Measurements from ENCODE around the gene FTO.
"Not testable (repeated sequence)": the region's sequence is repeated elsewhere in the genome, so short reads cannot be mapped to it uniquely, and the experiment has no call there.

Gene FTO

DNA sequence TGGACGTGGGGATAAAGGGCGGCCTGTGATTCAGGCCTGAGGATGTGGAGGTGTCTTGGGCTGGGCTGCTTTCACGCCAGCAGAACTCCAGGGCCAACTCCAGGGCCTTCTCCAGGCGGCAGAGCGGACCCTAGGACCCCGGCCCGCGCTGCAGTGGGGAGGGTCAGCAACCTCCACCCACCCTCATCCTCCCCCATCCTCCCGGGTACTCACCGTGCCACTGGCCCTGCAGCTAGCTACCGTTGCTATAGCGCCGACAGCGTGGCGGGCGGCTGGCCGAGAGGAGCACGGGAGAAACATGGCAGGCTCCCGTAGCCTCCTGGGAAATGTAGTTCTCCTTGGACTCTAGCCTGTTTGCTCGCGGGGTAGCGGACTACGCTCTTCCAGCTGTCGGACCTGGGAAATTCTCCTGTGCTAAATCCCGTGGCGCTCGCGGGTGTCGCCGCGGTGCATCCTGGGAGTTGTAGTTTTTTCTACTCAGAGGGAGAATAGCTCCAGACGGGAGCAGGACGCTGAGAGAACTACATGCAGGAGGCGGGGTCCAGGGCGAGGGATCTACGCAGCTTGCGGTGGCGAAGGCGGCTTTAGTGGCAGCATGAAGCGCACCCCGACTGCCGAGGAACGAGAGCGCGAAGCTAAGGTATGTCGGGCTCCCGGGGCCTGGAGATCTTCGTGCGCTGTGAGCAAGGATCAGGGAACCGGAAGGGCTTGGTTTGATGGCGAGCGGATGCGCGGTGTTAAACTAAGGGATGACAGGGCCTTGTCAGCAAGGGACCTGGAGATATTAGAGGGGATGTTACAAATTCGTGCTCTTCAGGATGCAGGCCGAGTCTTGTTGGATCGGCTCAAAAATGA is at the start of gene FTO, which contains the start of gene RPGRIP1L:
TSS of gene FTO (plus strand) at position 567 of the 855 bp plus-strand sequence.
TSS of gene RPGRIP1L (minus strand) at position 270 of the 855 bp plus-strand sequence. CDS start 3,136 bp downstream, outside the sequence.
- peak; percentile 99 for DNase-seq (ENCODE audit: low read depth)

DNA sequence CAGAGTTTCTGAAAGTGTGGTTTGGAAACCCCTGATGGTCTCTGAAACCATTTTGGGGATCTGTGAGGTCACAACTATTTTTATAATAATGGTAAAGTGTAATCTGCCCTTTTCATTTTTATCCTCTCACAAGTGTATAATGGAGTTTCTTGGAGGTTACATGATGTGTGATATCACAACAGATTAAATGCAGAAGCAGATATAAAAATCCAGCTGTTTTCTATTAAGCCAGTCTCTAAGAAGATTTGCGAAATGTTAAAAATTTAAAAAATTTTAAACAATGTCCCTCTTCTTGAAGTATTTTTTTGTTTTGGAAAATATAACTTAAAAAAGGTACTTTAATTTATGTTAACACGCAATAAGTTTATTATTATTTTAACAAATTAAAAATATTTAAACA is 49.0 kb upstream of the FTO start:
- no peak for DNase-seq (ENCODE audit: low read depth)

DNA sequence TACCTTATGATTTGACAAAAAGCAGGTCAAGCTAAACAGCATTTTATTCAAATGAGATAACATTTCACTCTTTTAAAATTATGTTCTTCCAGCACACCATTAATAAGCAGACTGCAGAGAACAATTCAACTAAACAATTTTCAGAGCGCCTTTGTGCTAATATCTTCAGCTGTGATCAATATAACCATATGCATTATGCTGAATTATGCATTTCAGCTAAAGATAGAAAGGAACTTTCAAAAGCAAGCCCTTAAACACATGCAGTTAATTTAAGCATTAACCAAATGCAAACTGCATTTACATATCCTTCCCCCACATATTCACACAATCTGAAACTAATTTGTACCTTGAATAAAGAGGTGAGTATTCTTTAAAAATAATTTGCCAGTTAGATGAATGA is 41.9 kb upstream of the FTO start:
- DNase-seq (ENCODE audit: low read depth), result no peak

DNA sequence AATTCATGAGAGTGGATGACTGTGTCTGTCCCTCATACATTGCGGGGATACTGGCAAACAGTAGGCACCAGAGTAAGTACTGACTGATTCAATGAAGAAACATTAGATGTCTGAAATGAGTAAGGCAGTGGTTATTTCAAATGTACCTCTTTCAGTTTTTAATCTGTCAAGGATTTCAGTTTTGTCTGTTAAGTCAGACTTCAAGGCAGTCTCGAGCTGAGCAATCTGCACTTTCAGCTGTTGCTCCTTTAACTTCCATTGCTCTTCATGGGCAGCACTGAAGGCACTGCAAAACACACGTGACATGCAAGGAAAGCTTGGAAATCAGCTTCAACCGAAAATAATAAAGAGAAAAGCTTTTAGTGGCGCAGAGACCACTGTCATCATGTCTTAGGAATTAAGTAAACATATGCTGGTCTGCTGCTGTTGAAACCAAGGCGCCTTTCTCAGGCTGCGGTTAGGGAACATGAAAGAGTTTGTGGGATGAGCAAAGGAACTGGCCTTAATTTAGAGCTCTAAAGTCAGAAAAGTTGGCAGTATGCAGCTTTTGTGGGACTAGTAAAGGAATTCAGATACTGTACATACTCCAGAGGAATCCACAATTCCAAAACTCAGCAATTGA is 39.1 kb upstream of the FTO start:
- DNase-seq (ENCODE audit: low read depth), result peak; percentile 93

DNA sequence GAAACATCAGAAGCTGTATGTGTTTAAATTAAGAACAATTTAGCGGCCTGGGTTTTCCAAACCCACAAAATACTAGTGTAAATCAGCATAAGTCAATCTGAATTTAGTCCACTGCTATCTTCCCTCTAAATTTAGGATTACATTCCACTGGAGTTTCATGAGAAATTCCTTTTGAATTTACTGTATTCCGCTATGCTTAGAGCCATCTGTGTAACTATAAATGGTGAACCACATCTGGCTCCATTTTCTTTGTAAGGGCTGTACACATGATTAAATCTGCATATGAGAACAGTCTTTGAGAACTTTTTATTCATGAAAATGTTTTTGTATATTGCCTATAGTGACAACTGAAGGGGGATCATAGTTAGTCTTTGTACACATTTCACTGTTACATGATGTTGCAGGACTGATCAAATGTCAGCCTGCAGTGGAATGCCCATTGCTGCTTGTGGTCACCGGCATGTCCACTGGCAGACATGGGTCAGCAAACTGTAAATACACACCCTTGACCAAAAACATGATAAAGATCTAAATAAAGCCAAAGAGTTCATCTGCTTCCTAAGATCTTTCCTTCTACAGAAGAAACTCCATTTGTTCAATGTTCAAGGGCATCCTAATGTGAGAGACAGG is 37.1 kb upstream of the FTO start:
- no peak for DNase-seq (ENCODE audit: low read depth)

DNA sequence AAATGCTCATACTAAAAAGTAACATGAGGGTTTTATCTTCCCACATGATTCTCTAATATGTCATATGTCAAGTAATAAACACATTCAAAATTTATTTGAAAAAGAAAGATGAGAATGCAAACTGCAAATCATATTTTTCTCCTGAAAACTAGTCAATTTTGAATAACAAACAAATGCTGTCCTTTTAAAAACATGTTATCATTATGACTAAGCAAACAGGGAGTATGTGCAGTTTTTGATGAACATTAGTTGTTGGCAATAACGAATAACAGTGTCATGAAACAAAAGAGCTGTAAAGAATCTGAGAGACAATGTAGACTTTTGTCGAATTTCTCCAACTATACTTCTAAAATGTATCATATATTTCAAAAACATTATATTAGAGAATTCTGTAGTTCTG is 35.1 kb upstream of the FTO start:
- no peak for DNase-seq (ENCODE audit: low read depth)

DNA sequence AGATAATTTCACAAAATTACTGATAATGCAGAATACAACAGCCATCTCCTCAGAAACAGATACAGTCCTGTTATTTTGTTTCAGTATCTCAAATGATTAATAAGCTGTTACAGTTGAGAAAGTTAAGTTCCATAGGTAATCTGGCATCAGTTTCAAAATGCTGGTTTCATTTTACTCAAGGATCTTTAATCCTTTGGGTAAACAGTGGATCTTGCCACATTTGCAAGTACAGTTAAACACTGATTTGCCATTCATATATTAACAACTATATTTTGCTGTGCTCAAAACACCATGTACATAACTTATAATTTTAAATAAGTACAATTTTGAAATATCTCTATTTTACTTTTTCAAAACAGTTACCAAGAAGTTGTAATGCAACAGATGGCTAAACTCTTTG is 31.5 kb upstream of the FTO start:
- peak; percentile 39 for DNase-seq (ENCODE audit: low read depth)

DNA sequence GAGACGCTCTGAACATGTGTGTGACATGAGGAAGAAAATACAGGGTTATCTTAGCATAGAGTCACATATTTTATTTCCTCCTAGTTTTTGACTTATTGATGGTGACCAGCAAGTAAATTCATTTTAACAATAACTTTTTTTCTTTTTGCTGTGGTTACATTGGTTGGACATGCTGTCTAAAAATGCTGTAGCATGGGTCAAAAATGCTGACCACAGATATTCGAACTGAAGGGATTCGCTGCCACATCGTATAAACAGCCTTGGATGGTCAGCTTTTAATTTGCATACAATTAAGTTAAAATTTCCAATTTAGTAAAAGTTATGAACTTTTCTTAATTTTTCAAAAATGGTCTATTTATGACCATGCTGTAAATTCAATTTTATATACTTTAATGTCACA is 30.8 kb upstream of the FTO start:
- DNase-seq (ENCODE audit: low read depth), result no peak

DNA sequence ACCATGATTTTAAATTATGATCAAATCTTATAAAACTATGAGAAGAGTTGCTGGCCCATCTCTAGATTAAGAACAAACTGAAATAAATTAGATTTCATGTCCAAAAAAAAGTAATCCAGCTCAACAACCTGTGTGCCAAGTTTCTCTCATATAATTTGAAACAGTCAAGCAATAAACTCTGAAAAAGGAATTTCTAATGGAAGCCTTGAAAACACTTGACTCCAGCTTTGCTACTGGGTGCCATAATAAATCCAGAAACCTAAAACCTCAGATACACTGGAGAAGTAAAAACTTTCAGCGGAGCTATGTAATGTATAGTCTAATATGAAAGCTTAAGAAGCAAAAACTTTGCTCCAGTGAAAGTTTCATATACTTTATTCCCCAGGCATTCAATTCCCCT is 25.8 kb upstream of the FTO start:
- DNase-seq (ENCODE audit: low read depth), result no peak

DNA sequence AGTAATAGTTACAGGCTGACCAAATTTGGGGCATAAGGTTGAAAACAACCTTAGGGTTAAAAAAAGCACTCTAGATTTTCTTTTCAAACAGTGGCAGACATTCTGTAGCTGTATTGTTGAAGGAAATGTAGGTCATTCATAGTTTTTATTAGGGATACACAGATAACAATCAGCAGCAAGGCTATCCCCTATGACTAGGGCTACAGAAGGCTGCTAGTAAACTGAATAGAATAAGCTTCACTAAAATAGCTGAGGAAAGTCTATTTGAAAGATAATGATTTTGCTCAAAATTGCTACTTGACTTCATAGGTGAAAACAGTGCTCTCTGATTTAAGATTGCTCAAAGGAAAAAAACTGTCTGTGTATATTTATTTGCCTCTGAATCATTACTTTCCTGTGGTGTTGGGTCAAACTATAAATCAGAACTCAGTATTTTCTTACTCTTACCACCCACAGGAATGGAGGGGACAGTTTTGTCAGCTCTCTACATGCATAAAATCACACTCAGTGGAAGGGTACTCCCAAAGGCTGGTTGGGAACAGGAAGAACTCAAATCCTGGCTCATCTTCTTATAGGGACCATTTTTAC is 25.1 kb upstream of the FTO start:
- DNase-seq (ENCODE audit: low read depth), result peak; percentile 9

DNA sequence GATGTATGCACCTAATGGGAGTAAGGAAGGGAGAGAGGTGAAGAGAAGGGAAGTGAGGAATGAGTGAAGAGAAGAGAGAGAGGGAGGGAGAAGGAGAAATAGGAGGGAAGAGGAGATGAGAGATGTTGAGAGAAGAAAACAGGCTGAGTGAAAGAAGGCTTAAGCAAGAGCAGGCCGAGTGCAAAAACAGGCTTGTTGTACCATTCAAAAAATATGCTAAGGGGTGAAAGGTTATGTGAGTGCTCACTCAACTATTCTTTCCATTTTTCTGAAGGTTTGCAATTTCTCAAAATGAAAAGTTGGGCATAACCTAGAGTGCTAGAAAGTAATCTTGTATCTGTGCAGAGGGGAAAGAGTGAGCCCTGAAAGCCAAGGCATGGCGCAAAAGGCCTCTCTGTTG is 23.2 kb upstream of the FTO start:
- no peak for DNase-seq (ENCODE audit: low read depth)

DNA sequence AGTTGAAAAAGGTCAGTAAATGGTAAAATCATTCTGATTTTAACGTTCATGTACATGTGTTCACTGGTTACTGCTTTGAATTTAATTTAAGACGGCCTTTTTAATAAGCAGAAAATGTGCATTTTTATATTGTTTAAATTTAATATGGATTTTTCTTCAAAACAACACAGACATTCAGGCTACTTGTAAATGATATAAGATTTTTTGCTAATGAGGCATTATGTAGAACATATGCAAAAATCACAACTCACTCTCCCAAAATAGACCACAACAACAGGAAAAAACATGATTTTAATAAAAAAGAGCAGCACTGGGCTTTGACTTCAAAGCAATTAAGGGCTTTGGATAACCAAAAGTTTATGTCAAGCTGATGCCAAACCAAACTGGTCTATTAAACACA is 22.6 kb upstream of the FTO start:
- no peak for DNase-seq (ENCODE audit: low read depth)

DNA sequence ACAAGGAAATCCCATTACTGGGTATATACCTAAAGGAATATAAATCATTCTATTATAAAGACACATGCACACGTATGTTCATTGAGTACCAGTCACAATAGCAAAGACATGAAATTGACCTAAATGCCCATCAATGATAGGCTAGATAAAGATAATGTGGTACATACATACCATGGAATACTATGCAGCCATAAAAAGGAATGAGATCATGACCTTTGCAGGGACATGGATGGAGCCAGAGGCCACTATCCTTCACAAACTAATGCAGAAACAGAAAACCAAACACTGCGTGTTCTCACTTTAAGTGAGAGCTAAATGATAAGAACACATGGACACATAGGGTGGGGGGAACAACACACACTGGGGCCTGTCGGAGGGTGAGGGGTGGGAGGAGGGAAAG is 18.6 kb upstream of the FTO start:
- DNase-seq (ENCODE audit: low read depth), result not testable (repeated sequence)

DNA sequence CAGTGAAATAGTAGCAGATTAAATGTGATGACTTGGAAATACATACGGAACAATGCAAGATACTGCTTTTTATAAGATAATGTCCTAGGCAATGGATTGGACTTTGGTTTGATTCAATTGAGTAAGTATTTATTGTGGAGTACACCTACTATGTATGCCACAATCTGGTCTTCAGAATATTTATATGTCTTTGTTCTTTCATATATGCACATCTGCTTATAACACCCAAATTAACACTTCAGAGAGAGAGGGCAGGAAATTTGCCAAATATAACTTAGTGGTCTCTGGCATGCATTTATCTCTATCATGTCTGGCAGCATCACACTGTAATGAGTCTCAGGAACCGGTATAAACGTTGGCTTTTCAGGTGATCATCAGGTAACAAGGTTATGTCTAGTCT is 17.2 kb upstream of the FTO start:
- DNase-seq (ENCODE audit: low read depth), result no peak

DNA sequence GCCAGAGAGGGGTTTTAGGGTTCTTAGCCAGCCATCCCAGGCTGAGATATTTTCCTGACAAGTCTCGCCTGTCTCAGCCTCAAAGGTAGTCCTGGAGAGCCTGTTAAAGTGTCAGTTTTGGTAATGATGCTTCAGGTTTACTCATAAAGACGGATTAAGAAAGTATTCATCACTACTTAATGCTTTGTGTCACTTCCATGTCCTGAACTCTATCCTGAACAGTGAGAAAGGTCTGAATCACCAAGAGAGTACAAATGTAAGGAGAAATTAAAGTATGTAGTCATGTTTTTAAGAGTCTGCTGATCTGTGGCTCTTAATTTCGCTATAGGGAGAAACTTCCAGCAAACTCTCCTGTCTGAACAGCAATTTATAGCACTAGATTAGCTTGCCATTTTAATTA is 14.3 kb upstream of the FTO start:
- DNase-seq (ENCODE audit: low read depth), result peak; percentile 24

DNA sequence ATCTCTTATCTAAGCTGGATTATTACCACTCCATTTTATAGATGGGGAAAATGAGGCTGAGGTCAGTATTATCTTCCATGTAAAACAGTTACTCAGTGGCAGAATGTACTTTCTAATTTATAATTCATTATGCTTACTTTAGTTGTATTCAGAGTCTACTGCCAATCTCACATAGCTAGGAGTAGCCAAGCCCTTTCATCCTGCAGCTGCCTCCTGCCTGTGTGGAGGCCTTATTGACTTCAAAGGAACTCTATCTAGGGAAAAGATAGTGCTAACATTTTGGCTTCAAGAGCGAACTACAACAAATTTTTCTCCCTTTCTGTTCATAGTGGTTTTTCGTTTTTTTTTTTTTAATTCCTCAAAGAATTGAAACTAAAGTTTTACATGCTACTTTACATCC is 13.2 kb upstream of the FTO start:
- DNase-seq (ENCODE audit: low read depth), result no peak

DNA sequence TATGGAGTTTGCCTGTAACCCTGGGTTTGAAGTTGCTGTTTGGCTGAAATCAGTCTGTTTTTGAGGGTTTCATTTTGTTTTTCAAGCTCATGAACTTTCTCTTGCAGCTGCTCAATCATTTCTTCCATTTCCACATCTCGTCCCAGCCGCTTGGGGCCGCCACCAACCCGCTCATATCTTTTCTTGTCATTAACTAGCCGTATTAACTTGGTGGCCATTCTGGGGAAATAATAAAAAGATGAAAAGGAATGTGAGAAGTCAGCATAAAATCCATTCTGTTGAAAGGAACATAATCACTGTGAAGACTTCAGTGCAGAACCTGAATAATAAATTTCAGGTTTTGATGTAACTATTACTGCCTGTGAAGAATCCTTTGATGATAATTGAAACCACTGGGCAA is 11.8 kb upstream of the FTO start:
- DNase-seq (ENCODE audit: low read depth), result no peak

DNA sequence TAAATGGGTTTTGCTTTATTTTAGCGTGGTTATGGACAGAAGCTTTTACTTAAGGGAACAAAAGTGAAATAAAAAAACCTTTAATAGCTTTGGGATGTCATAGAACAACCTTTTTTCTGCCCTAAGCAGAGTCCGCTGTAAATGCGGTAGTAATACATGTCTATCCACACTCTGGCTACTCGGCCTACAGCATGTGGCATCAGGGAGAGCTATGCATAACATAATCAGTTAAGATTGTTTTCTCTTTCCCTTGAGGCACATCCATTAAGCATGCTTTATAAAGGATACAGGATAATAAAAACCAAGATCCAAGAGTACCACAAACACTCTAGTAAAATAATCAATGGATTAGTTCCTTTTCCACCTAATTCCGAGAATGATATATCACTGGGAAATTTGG is 10.6 kb upstream of the FTO start:
- DNase-seq (ENCODE audit: low read depth), result no peak

DNA sequence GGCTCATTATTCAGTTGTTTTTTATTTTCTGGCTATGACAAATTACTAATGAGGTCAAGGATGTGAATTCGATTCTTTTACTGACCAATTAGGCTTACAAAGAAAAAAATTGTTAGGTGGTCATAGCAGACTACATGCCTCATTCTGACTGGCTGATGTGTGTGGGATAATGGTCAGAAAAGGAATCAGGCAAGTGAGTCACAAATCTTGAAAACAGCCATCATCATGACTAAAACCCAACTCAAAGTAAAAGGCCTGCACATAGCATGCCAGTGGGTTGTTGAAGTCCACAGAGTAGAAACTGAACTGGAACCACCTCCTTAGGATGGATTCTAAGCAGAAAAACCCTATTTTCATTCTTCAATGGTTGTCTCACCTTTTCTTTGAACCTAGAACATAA is 8.9 kb upstream of the FTO start:
- peak; percentile 78 for DNase-seq (ENCODE audit: low read depth)

DNA sequence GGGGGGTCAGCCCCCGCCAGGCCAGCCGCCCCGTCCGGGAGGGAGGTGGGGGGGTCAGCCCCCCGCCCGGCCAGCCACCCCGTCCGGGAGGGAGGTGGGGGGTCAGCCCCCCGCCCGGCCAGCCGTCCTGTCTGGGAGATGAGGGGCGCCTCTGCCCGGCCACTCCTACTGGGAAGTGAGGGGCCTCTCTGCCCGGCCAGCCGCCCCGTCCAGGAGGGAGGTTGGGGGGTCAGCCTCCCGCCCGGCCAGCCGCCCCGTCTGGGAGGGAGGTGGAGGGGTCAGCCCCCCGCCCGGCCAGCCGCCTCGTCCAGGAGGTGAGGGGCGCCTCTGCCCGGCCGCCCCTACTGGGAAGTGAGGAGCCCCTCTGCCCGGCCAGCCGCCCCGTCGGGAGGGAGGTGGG is 5.7 kb upstream of the FTO start:
- DNase-seq (ENCODE audit: low read depth), result not testable (repeated sequence)

DNA sequence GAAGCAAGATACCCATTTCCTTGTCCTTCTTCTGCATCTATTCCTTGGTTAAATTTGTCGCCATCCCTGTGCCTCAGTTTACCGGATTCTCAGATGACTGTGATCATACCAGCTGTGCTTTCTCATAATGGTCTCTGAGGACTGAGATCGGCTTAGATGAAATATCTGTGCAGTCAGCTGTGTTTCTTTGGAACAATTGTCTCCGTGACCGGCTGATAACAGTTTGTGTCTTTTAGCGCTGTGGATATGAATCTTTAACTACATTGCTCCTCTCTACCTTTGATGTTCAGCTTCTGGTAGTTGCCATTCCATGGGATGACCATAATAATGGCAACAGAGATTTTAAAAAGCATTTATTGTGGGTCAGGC is 473 bp downstream of the FTO start:
- no peak for DNase-seq (ENCODE audit: low read depth)

DNA sequence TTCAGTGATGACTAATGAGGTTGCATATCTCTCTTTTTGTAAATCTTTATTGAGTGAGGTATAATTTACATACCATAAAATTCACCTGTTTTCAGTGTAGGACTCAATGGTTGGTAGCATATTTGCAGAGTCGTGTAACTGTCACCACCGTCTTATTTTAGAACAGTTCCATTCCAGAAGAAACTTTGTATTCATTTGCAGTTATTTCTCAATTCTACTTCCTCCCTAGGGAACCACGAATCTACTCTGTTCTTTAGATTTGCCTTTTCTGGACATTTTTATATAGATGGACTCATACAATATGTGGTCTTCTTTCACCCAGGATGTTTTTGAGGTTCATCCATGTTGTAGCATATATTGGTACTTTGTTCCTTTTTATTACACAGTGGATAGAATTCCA is 3.7 kb downstream of the FTO start:
- DNase-seq (ENCODE audit: low read depth), result no peak

DNA sequence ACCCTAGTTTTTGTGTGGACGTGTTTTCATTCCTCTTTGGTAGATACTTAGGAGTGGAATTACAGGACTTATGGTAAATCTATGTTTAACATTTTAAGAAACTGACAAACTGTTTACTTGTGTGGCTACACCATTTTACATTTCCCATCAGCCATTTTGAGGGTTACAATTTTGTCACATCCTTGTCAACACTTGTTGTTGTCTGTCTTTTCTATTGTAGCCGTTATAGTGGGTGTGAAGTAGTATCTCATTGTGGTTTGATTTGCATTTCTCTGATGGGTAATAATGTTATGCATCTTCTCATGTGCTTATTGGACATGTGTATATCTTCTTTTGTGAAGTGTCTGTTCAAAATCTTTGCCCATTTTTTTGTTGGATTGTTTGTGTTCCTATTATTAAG is 4.5 kb downstream of the FTO start:
- DNase-seq (ENCODE audit: low read depth), result no peak

Measured in amniotic epithelial cell (primary cell).